Measurements from ENCODE around the gene ANKRD7.

ANKRD7 gene

GRCh38 chr7:118286131-118286530 is 61.6 kb downstream of the ANKRD7 start:
- Histone ChIP-seq H3K9ac (ENCODE audit: low read length) (no peak overlapping the region), H3K27me3 (replicated peaks; ENCODE audit: control insufficient read depth, insufficient read depth, low read length) (no peaks in the 10 kb centered on the region), H3K4me1 (ENCODE audit: control insufficient read depth, insufficient read depth, low read length) (no peaks in the 10 kb centered on the region), H3K4me3 (ENCODE audit: low read length) (no peak overlapping the region), H3K36me3 (ENCODE audit: control insufficient read depth, insufficient read depth, low read length, severe bottlenecking) (no peaks in the 10 kb centered on the region), H3K9me3 (ENCODE audit: control insufficient read depth, low read length) (no peaks in the 10 kb centered on the region)
- no peak for DNase-seq (ENCODE audit: low read depth)

- Histone ChIP-seq H3K27me3 (replicated peaks; ENCODE audit: control insufficient read depth, insufficient read depth, low read length) (no peaks in the 10 kb centered on the region), H3K9me3 (ENCODE audit: control insufficient read depth, low read length) (no peaks in the 10 kb centered on the region), H3K4me3 (ENCODE audit: low read length) (no peak overlapping the region), H3K4me1 (ENCODE audit: control insufficient read depth, insufficient read depth, low read length) (no peaks in the 10 kb centered on the region), H3K9ac (ENCODE audit: low read length) (no peak overlapping the region), H3K36me3 (ENCODE audit: control insufficient read depth, insufficient read depth, low read length, severe bottlenecking) (no peaks in the 10 kb centered on the region)
- no peak for DNase-seq (ENCODE audit: low read depth)
Measured at GRCh38 chr7:118288098-118288497, 63.6 kb downstream of the ANKRD7 start.

- H3K9me3 ChIP-seq (ENCODE audit: control insufficient read depth, low read length): no peaks in the 10 kb centered on the region
- no peaks in the 10 kb centered on the region for H3K4me1 ChIP-seq (ENCODE audit: control insufficient read depth, insufficient read depth, low read length)
- no peak overlapping the region for H3K9ac ChIP-seq (ENCODE audit: low read length)
- H3K4me3 ChIP-seq (ENCODE audit: low read length): no peak overlapping the region
- H3K36me3 ChIP-seq (ENCODE audit: control insufficient read depth, insufficient read depth, low read length, severe bottlenecking): no peaks in the 10 kb centered on the region
- no peak for DNase-seq (ENCODE audit: low read depth)
- H3K27me3 ChIP-seq (replicated peaks; ENCODE audit: control insufficient read depth, insufficient read depth, low read length): no peaks in the 10 kb centered on the region
Measured at GRCh38 chr7:118289476-118289875, 65.0 kb downstream of the ANKRD7 start.

Measured in adipocyte (in vitro differentiated cells).